Measurements from ENCODE around the gene TRIM29.

GRCh38 chr11:120133216-120134105 lies 4.5 kb downstream of the TRIM29 start:
- TF ChIP-seq, protein P1, sequence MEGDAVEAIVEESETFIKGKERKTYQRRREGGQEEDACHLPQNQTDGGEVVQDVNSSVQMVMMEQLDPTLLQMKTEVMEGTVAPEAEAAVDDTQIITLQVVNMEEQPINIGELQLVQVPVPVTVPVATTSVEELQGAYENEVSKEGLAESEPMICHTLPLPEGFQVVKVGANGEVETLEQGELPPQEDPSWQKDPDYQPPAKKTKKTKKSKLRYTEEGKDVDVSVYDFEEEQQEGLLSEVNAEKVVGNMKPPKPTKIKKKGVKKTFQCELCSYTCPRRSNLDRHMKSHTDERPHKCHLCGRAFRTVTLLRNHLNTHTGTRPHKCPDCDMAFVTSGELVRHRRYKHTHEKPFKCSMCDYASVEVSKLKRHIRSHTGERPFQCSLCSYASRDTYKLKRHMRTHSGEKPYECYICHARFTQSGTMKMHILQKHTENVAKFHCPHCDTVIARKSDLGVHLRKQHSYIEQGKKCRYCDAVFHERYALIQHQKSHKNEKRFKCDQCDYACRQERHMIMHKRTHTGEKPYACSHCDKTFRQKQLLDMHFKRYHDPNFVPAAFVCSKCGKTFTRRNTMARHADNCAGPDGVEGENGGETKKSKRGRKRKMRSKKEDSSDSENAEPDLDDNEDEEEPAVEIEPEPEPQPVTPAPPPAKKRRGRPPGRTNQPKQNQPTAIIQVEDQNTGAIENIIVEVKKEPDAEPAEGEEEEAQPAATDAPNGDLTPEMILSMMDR (conservative IDR thresholded peaks at IDR 0.05; ENCODE audit: low read depth, low read length), result no peak
- TF ChIP-seq POLR2A (IDR thresholded peaks at IDR 0.05; ENCODE audit: low read depth, low read length) (no peak), USF2 (IDR thresholded peaks at IDR 0.05; ENCODE audit: low read depth, low read length) (no peak), RCOR1 (IDR thresholded peaks at IDR 0.05; ENCODE audit: insufficient replicate concordance, low read length) (no peak), MAFK (IDR thresholded peaks at IDR 0.05; ENCODE audit: low read depth, low read length) (no peak), CEBPB (IDR thresholded peaks at IDR 0.05; ENCODE audit: low read depth, low read length) (no peak), RAD21 (IDR thresholded peaks at IDR 0.05; ENCODE audit: low read length) (no peak), SMC3 (IDR thresholded peaks at IDR 0.05; ENCODE audit: low read depth, low read length) (no peak)

All from IMR-90 (cell line).